HCT116 (cell line): ENCODE results near the gene RIPOR3. TPM values are rescaled to one million over a fixed set of nuclear protein-coding genes. Genes with fewer than 3 reads are reported as not detected.

Experiments used
- ATAC-seq: fragments of 200-7000 bp; cut with Tn5 transposase; 2 replicates; pipeline ENCODE4 v1.9.1; 2020; ENCODE audit warnings: mild to moderate bottlenecking, moderate library complexity
- BruUV-seq: library from RNA; stranded (reverse); fragments of 400-500 nt; replicated peaks from 2 replicates; lab custom pipeline; 2021; lab: Mats Ljungman, UMichigan
- CTCF ChIA-PET: fragments of 300-600 bp; sonication (Branson Sonifier 250); formaldehyde crosslinking; loops from one replicate; lab custom pipeline; 2021; ENCODE audit warnings: antibody characterized with exemption; lab: Charles Lee
- POLR2A ChIA-PET: fragments of 300-600, 350-600 bp; sonication (Branson Sonifier 250); formaldehyde crosslinking; loops from one replicate; lab custom pipeline; 2021; ENCODE audit warnings: antibody characterized with exemption; lab: Charles Lee
- RAD21 ChIA-PET, 2 experiments: fragments of 300-600 bp; sonication (Branson Sonifier 250); formaldehyde crosslinking; loops; one replicate each; lab custom pipeline; 2023; ENCODE audit warnings: low total read pairs in 2 of 2; ENCODE audit not compliant: uncharacterized antibody in 2 of 2, unreplicated experiment in 2 of 2, low non-redundant PET in 1 of 2; lab: Charles Lee
- DNase-seq: peaks from one replicate; pipeline ENCODE4 v3.0.0-alpha.2; 2010; ENCODE audit warnings: low read depth, low spot score
- H2AFZ ChIP-seq: fragments of 200-600 bp; shearing (Covaris generic), sonication (generic); 2 replicates; pipeline ENCODE4 v1.6.1; 2017; ENCODE audit warnings: low read depth, mixed run types, mixed read lengths, antibody characterized with exemption, low read length; ENCODE audit not compliant: poor library complexity, severe bottlenecking
- H3K27ac ChIP-seq: 2 replicates; pipeline ENCODE4 v1.5.1; 2012; ENCODE audit warnings: low read depth, low read length
- H3K27me3 ChIP-seq: fragments of 200-600 bp; sonication (generic); 2 replicates; pipeline ENCODE4 v1.6.1; 2016; ENCODE audit warnings: mixed run types, low read length, mixed read lengths; ENCODE audit not compliant: insufficient read depth
- H3K36me3 ChIP-seq, 2 experiments: fragments of 200-500 bp in 1 of 2; fragments of 200-600 bp in 1 of 2; sonication (Bioruptor generic) in 1 of 2; sonication (generic) in 1 of 2; 2 replicates each; pipeline versions ENCODE4 v1.5.1 to v1.6.1; 2014 to 2016; ENCODE audit warnings: low read length in 2 of 2, inconsistent platforms in 1 of 2, mixed read lengths in 1 of 2, mixed run types in 1 of 2; ENCODE audit not compliant: insufficient read depth in 2 of 2, control insufficient read depth in 1 of 2
- H3K4me1 ChIP-seq, 2 experiments: fragments of 200-600 bp in 1 of 2; sonication (generic) in 1 of 2; 2 replicates each; pipeline versions ENCODE4 v1.5.1 to v1.6.1; 2012 to 2017; ENCODE audit warnings: low read length in 2 of 2, inconsistent platforms in 1 of 2, mild to moderate bottlenecking in 1 of 2, mixed read lengths in 1 of 2, mixed run types in 1 of 2, moderate library complexity in 1 of 2; ENCODE audit not compliant: insufficient read depth in 2 of 2, control insufficient read depth in 1 of 2
- H3K4me2 ChIP-seq: fragments of 200-600 bp; sonication (generic); 2 replicates; pipeline ENCODE4 v1.6.1; 2017; ENCODE audit warnings: mixed run types, low read length, mixed read lengths
- H3K4me3 ChIP-seq, 2 experiments: fragments of 200-600 bp in 1 of 2; sonication (generic) in 1 of 2; replicated peaks in 1 of 2; 2 replicates each; pipeline ENCODE4 v1.5.1; 2011 to 2016; ENCODE audit warnings: low read length in 2 of 2, control low read depth in 1 of 2, low read depth in 1 of 2, mild to moderate bottlenecking in 1 of 2, mixed read lengths in 1 of 2, mixed run types in 1 of 2
- H3K79me2 ChIP-seq: fragments of 200-600 bp; sonication (generic); 2 replicates; pipeline ENCODE4 v1.6.1; 2017; ENCODE audit warnings: mild to moderate bottlenecking, mixed run types, low read length, moderate library complexity, mixed read lengths; ENCODE audit not compliant: insufficient read depth
- H3K9ac ChIP-seq: fragments of 200-600 bp; sonication (generic); 2 replicates; pipeline ENCODE4 v1.6.1; 2016; ENCODE audit warnings: low read length, mixed read lengths
- H3K9me2 ChIP-seq: fragments of 200-600 bp; sonication (generic), shearing (Covaris generic); 2 replicates; pipeline ENCODE4 v1.6.1; 2017; ENCODE audit warnings: mixed run types, mild to moderate bottlenecking, moderate library complexity; ENCODE audit not compliant: insufficient read depth
- H3K9me3 ChIP-seq, 2 experiments: fragments of 200-500 bp in 1 of 2; fragments of 200-600 bp in 1 of 2; sonication (Bioruptor generic) in 1 of 2; sonication (generic) in 1 of 2; 2 replicates each; pipeline ENCODE4 v1.6.1; 2014 to 2017; ENCODE audit warnings: low read length in 2 of 2, mixed read lengths in 2 of 2, inconsistent platforms in 1 of 2, low read depth in 1 of 2, mild to moderate bottlenecking in 1 of 2, mixed run types in 1 of 2, moderate library complexity in 1 of 2; ENCODE audit not compliant: control insufficient read depth in 1 of 2, insufficient read depth in 1 of 2
- H4K20me1 ChIP-seq: fragments of 200-600 bp; sonication (generic), shearing (Covaris generic); 2 replicates; pipeline ENCODE4 v1.6.1; 2017; ENCODE audit warnings: mixed run types, mild to moderate bottlenecking, moderate library complexity; ENCODE audit not compliant: insufficient read depth
- CBX3 ChIP-seq: IDR thresholded peaks from 2 replicates; pipeline ENCODE4 v1.6.1; 2012; ENCODE audit warnings: low read depth
- CEBPB ChIP-seq: IDR thresholded peaks from 2 replicates; pipeline ENCODE4 v1.6.1; 2012; ENCODE audit warnings: low read depth
- EGR1 ChIP-seq: IDR thresholded peaks from 2 replicates; pipeline ENCODE4 v1.6.1; 2012; ENCODE audit warnings: low read depth
- EZH2 ChIP-seq: fragments of 200-600 bp; sonication (generic); IDR thresholded peaks from 2 replicates; pipeline ENCODE4 v1.6.1; 2017; ENCODE audit warnings: antibody characterized with exemption, mixed run types
- FOSL1 ChIP-seq: IDR thresholded peaks from 2 replicates; pipeline ENCODE4 v1.6.1; 2012; ENCODE audit warnings: low read depth
- POLR2AphosphoS5 ChIP-seq: IDR thresholded peaks from 2 replicates; pipeline ENCODE4 v1.6.1; 2011; ENCODE audit warnings: mild to moderate bottlenecking, low read depth, low read length, moderate library complexity
- RAD21 ChIP-seq: IDR thresholded peaks from 2 replicates; pipeline ENCODE4 v1.6.1; 2012; ENCODE audit warnings: low read depth, mild to moderate bottlenecking
- REST ChIP-seq: IDR thresholded peaks from 2 replicates; pipeline ENCODE4 v1.6.1; 2012; ENCODE audit warnings: low read depth
- SP1 ChIP-seq: IDR thresholded peaks from 2 replicates; pipeline ENCODE4 v1.6.1; 2012; ENCODE audit warnings: low read depth
- YY1 ChIP-seq: IDR thresholded peaks from 2 replicates; pipeline ENCODE4 v1.6.1; 2011; ENCODE audit warnings: low read length, low read depth, moderate library complexity, mild to moderate bottlenecking; ENCODE audit not compliant: insufficient replicate concordance; ENCODE audit errors: extremely low read depth
- ZBTB33 ChIP-seq: IDR thresholded peaks from 2 replicates; pipeline ENCODE4 v1.6.1; 2011; ENCODE audit warnings: mild to moderate bottlenecking, low read length, moderate library complexity; ENCODE audit not compliant: insufficient replicate concordance; ENCODE audit errors: extremely low read depth
- ZNF274 ChIP-seq: fragments of 200-500 bp; sonication (Bioruptor generic); IDR thresholded peaks from 2 replicates; pipeline ENCODE4 v1.6.1; 2014; ENCODE audit warnings: mild to moderate bottlenecking, low read depth, low read length, inconsistent platforms
- intact Hi-C: fragments of 100-400 bp; cut with micrococcal nuclease; formaldehyde crosslinking; loops from 2 replicates; pipeline ENCODE4 v1.10.0; 2022
- total RNA-seq: library from RNA; stranded (reverse); gene quantifications from one replicate; pipeline ENCODE4 v1.2.1, GENCODE V29; 2021; ENCODE audit not compliant: unreplicated experiment

RIPOR3 gene
- total RNA-seq, 1 experiment from 2014 or later: 0.22 TPM

- H3K27ac ChIP-seq: no peak overlapping the region
- ATAC-seq: no peak
- H3K9me2 ChIP-seq: no peaks in the 10 kb centered on the region
- TF ChIP-seq FOSL1 (no peak), POLR2AphosphoS5 (no peak), CEBPB (no peak), ZBTB33 (no peak), REST (no peak), SP1 (no peak), EZH2 (no peak), EGR1 (no peak), RAD21 (no peak), YY1 (no peak), CBX3 (no peak), ZNF274 (no peak)
- no peak overlapping the region for H3K4me2 ChIP-seq
- DNase-seq: no peak
- no peaks in the 10 kb centered on the region for H3K36me3 ChIP-seq
- RAD21 ChIA-PET: no interaction called here
- H2AFZ ChIP-seq: no peak overlapping the region
- H3K4me1 ChIP-seq: peaks cover 9 to 16% of the 10 kb centered on the region in 2 experiments; a peak in 3 of 4 replicates
- no peaks in the 10 kb centered on the region for H4K20me1 ChIP-seq
- BruUV-seq: no TSS peak
- POLR2A ChIA-PET: no interaction called here
- H3K27me3 ChIP-seq: no peaks in the 10 kb centered on the region
- H3K9me3 ChIP-seq: no peaks in the 10 kb centered on the region
- no peak overlapping the region for H3K4me3 ChIP-seq
- no peak overlapping the region for H3K9ac ChIP-seq
- CTCF ChIA-PET: interaction anchor here (0.6 kb wide), 1 partner anchor 969 kb away, joined by 3 read pairs; no protein-coding TSS in a partner anchor
- intact Hi-C loops: no loop called here
- no peaks in the 10 kb centered on the region for H3K79me2 ChIP-seq
Measured at GRCh38 chr20:50655311-50655880, 35.9 kb downstream of the RIPOR3 start.
